Measurements from ENCODE around the gene IRX2.

DNA sequence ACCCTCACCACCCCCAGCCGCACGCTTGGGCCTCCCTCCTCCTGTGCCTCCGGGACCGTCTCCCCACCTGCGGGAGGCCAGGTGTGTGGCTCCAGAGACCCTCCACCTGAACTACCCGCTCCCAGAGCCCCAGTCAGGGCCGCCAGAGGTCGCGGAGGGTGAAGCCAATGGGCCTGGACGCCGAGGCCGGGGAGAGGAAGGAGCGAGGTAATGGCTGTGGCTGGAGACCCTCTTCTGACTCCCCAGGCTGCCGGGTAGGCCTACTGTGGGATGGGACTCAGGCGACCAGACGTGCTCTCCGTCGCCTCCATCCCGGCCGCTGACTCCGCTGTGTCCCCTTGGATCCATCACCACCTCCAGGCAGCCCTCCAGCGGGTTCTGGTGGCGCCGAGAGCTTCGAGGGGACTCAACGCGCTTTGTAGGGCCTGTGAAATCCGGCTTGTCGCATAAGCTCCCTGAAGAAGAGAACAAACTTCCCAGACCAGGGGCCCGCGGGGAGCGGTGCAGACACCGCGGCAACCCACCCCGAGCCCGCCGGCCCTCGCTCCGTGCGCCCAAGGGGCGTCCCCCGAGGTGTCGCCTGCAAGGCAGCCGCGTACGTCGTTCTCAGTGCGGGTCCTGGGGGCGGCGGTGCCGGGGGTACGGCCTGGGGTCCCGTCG lies 12.6 kb downstream of the IRX2 start:
- TF ChIP-seq, protein P1, sequence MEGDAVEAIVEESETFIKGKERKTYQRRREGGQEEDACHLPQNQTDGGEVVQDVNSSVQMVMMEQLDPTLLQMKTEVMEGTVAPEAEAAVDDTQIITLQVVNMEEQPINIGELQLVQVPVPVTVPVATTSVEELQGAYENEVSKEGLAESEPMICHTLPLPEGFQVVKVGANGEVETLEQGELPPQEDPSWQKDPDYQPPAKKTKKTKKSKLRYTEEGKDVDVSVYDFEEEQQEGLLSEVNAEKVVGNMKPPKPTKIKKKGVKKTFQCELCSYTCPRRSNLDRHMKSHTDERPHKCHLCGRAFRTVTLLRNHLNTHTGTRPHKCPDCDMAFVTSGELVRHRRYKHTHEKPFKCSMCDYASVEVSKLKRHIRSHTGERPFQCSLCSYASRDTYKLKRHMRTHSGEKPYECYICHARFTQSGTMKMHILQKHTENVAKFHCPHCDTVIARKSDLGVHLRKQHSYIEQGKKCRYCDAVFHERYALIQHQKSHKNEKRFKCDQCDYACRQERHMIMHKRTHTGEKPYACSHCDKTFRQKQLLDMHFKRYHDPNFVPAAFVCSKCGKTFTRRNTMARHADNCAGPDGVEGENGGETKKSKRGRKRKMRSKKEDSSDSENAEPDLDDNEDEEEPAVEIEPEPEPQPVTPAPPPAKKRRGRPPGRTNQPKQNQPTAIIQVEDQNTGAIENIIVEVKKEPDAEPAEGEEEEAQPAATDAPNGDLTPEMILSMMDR (conservative IDR thresholded peaks at IDR 0.05; ENCODE audit: low read length), result no peak
- no peak for TF ChIP-seq EZH2phosphoT487 (IDR thresholded peaks at IDR 0.05; ENCODE audit: borderline replicate concordance)
